ENCODE measurements around the gene OR56A5.

The OR56A5 gene

GRCh38 chr11:5929571-5930368 is 38.5 kb downstream of the OR56A5 start:
- no peak for DNase-seq (ENCODE audit: low read depth)
- no peak for TF ChIP-seq CTCF (conservative IDR thresholded peaks at IDR 0.05; ENCODE audit: control insufficient read depth, insufficient read depth, low read depth, low read length)
- H3K4me3 ChIP-seq (ENCODE audit: control insufficient read depth, low read depth, low read length): no peak overlapping the region

GRCh38 chr11:5928811-5929210 is 39.5 kb downstream of the OR56A5 start:
- DNase-seq (ENCODE audit: low read depth): no peak
- no peak for TF ChIP-seq CTCF (conservative IDR thresholded peaks at IDR 0.05; ENCODE audit: control insufficient read depth, insufficient read depth, low read depth, low read length)
- H3K4me3 ChIP-seq (ENCODE audit: control insufficient read depth, low read depth, low read length): no peak overlapping the region

GRCh38 chr11:5928271-5928670 is 40.0 kb downstream of the OR56A5 start:
- TF ChIP-seq CTCF (conservative IDR thresholded peaks at IDR 0.05; ENCODE audit: control insufficient read depth, insufficient read depth, low read depth, low read length): no peak
- DNase-seq (ENCODE audit: low read depth): no peak
- no peak overlapping the region for H3K4me3 ChIP-seq (ENCODE audit: control insufficient read depth, low read depth, low read length)

- no peak for TF ChIP-seq CTCF (conservative IDR thresholded peaks at IDR 0.05; ENCODE audit: control insufficient read depth, insufficient read depth, low read depth, low read length)
These were observed 44.5 kb downstream of the OR56A5 start for GRCh38 chr11:5923794-5924193.

GRCh38 chr11:5923427-5923776 is 44.9 kb downstream of the OR56A5 start:
- TF ChIP-seq CTCF (conservative IDR thresholded peaks at IDR 0.05; ENCODE audit: control insufficient read depth, insufficient read depth, low read depth, low read length): no peak
- no peak overlapping the region for H3K4me3 ChIP-seq (ENCODE audit: control insufficient read depth, low read depth, low read length)
- no peak for DNase-seq (ENCODE audit: low read depth)

More at GRCh38 chr11:5923794-5924193, 44.5 kb downstream of the OR56A5 start:
- no peak overlapping the region for H3K4me3 ChIP-seq (ENCODE audit: control insufficient read depth, low read depth, low read length)
- DNase-seq (ENCODE audit: low read depth): no peak

GRCh38 chr11:5922749-5923426 is 45.4 kb downstream of the OR56A5 start:
- H3K4me3 ChIP-seq (ENCODE audit: control insufficient read depth, low read depth, low read length): no peak overlapping the region
- peak; percentile 8 for DNase-seq (ENCODE audit: low read depth)
- TF ChIP-seq CTCF (conservative IDR thresholded peaks at IDR 0.05; ENCODE audit: control insufficient read depth, insufficient read depth, low read depth, low read length): no peak

Measured in fibroblast of mammary gland (primary cell).